ENCODE results near the gene SMG6. TPM values are rescaled to one million over a fixed set of nuclear protein-coding genes. Genes with fewer than 3 reads are reported as not detected.
A peak's percentile ranks its signal among the peaks of the same experiment; 100 is the strongest.

The SMG6 gene
- total and polyA plus RNA-seq, 7 experiments from 2014 or later = 8.6 to 65.3 (median 52.7) TPM

GRCh38 chr17:2253768-2254406, 49.7 kb downstream of the SMG6 start:
- Mint-ChIP-seq H3K36me3 (peaks cover 10 to 66% (median 38%) of the 10 kb centered on the region in 5 donors), H3K27me3 (no peaks in the 10 kb centered on the region), H3K4me1 (peaks cover 29 to 79% (median 73%) of the 10 kb centered on the region in 7 donors), H3K27ac (peak overlapping the region; percentile 81 to 97 (median 93)), H3K9me3 (peaks cover 0 to 6% (median 0%) of the 10 kb centered on the region in 11 donors), H3K4me3 (peak overlapping the region; percentile 27 to 76 (median 58))
- intact Hi-C loops (cut with micrococcal nuclease) = loop anchor here in 1 of 2 donors (1.0 to 5.0 kb wide), 2 partner anchors 12 to 37 kb away; no protein-coding TSS in a partner anchor
- Histone ChIP-seq H3K36me3 (ENCODE audit: control insufficient read depth in 2 of 3, insufficient read depth in 3 of 3, low read length in 3 of 3) (peaks cover 0 to 5% (median 0%) of the 10 kb centered on the region in 3 experiments), H3K9me3 (ENCODE audit: control insufficient read depth in 2 of 3, low read length in 3 of 3) (no peaks in the 10 kb centered on the region), H3K4me3 (ENCODE audit: low read length) (no peak overlapping the region), H3K27me3 (ENCODE audit: control insufficient read depth in 2 of 2, insufficient read depth in 2 of 2, low read length in 2 of 2) (no peaks in the 10 kb centered on the region), H3K27ac (ENCODE audit: low read depth, low read length) (no peak overlapping the region), H3K4me1 (ENCODE audit: control insufficient read depth in 2 of 2, insufficient read depth in 2 of 2, low read length in 2 of 2) (peaks cover 15 to 50% of the 10 kb centered on the region in 2 donors)
- ATAC-seq = peak; percentile 63
- CTCF ChIA-PET = interaction anchor here (1.0 to 2.2 kb wide), 4 partner anchors 9 to 28 kb away, joined by 5 to 21 read pairs (median 5); no protein-coding TSS in a partner anchor
- POLR2A ChIA-PET = interaction anchor here (0.5 to 10.6 kb wide), 8 partner anchors 8 to 205 kb away, joined by 3 to 148 read pairs (median 3); partner anchors contain the start of gene HIC1
- DNase-seq = peak in 6 of 9 donors; percentile 14 to 45 (median 30)

DNA sequence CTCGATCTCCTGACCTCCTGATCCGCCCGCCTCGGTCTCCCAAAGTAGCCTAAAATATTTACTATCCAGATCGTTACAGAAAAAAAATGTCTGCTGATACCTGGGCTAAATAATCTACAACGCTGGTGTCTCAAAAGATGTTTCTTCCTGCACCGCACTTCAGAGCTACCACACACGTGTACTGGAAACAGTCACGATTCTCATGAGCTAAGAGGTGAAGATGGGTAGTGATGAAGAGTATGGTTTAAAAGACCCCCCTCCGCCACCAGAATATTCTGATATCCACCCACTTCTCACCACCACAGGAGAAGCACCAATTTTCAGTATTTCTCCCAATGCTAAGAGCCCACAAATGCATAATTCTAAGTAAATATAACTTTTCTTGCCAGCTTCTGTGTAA, 50.2 kb downstream of the SMG6 start:
- peaks cover 29 to 82% (median 75%) of the 10 kb centered on the region in 7 donors for H3K4me1 Mint-ChIP-seq
- peak overlapping the region; percentile 81 to 97 (median 93) for H3K27ac Mint-ChIP-seq
- peaks cover 0 to 6% (median 0%) of the 10 kb centered on the region in 11 donors for H3K9me3 Mint-ChIP-seq
- ChIA-PET CTCF (interaction anchor here (0.6 to 2.2 kb wide), 5 partner anchors 9 to 175 kb away, joined by 3 to 21 read pairs (median 5); no protein-coding TSS in a partner anchor), POLR2A (interaction anchor here (0.8 to 10.6 kb wide), 5 partner anchors 9 to 199 kb away, joined by 3 to 148 read pairs (median 4); partner anchors contain the start of gene HIC1)
- H3K27me3 Mint-ChIP-seq = no peaks in the 10 kb centered on the region
- ATAC-seq (no peak), DNase-seq (no peak)
- peak overlapping the region; percentile 27 to 76 (median 58) for H3K4me3 Mint-ChIP-seq
- Histone ChIP-seq H3K4me1 (ENCODE audit: control insufficient read depth in 2 of 2, insufficient read depth in 2 of 2, low read length in 2 of 2) (peaks cover 10 to 44% of the 10 kb centered on the region in 2 donors), H3K36me3 (ENCODE audit: control insufficient read depth in 2 of 3, insufficient read depth in 3 of 3, low read length in 3 of 3) (peaks cover 0 to 5% (median 0%) of the 10 kb centered on the region in 3 experiments), H3K9me3 (ENCODE audit: control insufficient read depth in 2 of 3, low read length in 3 of 3) (no peaks in the 10 kb centered on the region), H3K4me3 (ENCODE audit: low read length) (no peak overlapping the region), H3K27me3 (ENCODE audit: control insufficient read depth in 2 of 2, insufficient read depth in 2 of 2, low read length in 2 of 2) (no peaks in the 10 kb centered on the region), H3K27ac (ENCODE audit: low read depth, low read length) (no peak overlapping the region)
- peaks cover 14 to 65% (median 42%) of the 10 kb centered on the region in 5 donors for H3K36me3 Mint-ChIP-seq
- intact Hi-C loops (cut with micrococcal nuclease) = loop anchor here in 1 of 2 donors (5.0 kb wide), 1 partner anchor 36 kb away; no protein-coding TSS in a partner anchor

DNA sequence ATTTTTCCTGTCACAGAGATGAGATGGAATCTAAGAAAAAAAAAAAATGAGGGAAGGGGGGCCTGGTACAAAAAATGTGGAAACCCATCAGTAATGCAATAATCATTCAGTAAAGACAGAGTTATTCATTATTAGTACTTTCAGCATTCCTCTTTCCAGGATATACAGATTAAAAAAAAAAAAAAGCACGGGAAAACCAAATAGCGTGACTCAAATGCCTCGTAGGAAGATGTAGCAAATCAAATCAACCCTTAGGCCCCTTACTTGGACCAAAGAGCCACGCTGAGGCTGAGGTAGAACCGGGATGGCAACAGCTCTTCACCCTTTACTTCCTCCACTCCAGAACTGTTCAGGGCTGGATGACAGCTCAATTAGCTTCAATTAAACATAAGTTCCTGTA, 52.5 kb downstream of the SMG6 start:
- H3K4me1 ChIP-seq (ENCODE audit: control insufficient read depth in 2 of 2, insufficient read depth in 2 of 2, low read length in 2 of 2) = peaks cover 4 to 35% of the 10 kb centered on the region in 2 donors
- DNase-seq (no peak), ATAC-seq (no peak)
- Mint-ChIP-seq H3K27me3 (no peaks in the 10 kb centered on the region), H3K9me3 (peaks cover 0 to 6% (median 0%) of the 10 kb centered on the region in 11 donors), H3K4me3 (peak overlapping the region in 7 of 10 donors; percentile 16 to 75 (median 50)), H3K4me1 (peaks cover 25 to 83% (median 68%) of the 10 kb centered on the region in 7 donors), H3K36me3 (peaks cover 14 to 64% (median 38%) of the 10 kb centered on the region in 5 donors), H3K27ac (peak overlapping the region; percentile 73 to 98 (median 90))
- intact Hi-C loops (cut with micrococcal nuclease) = loop anchor here (1.0 to 5.0 kb wide), 2 partner anchors 31 to 34 kb away; no protein-coding TSS in a partner anchor
- no peak overlapping the region for H3K4me3 ChIP-seq (ENCODE audit: low read length)
- H3K9me3 ChIP-seq (ENCODE audit: control insufficient read depth in 2 of 3, low read length in 3 of 3) = no peaks in the 10 kb centered on the region
- no peaks in the 10 kb centered on the region for H3K27me3 ChIP-seq (ENCODE audit: control insufficient read depth in 2 of 2, insufficient read depth in 2 of 2, low read length in 2 of 2)
- ChIA-PET POLR2A (interaction anchor here (1.0 to 10.6 kb wide), 5 partner anchors 8 to 52 kb away, joined by 3 to 148 read pairs (median 6); partner anchors contain the start of genes SMG6 and SRR), CTCF (interaction anchor here (0.6 to 2.7 kb wide), 5 partner anchors 22 to 196 kb away, joined by 3 to 8 read pairs (median 3); partner anchors contain the start of gene HIC1)
- peaks cover 0 to 9% (median 0%) of the 10 kb centered on the region in 3 experiments for H3K36me3 ChIP-seq (ENCODE audit: control insufficient read depth in 2 of 3, insufficient read depth in 3 of 3, low read length in 3 of 3)
- peak overlapping the region; percentile 46 for H3K27ac ChIP-seq (ENCODE audit: low read depth, low read length)

- no peaks in the 10 kb centered on the region for H3K27me3 ChIP-seq (ENCODE audit: control insufficient read depth in 2 of 2, insufficient read depth in 2 of 2, low read length in 2 of 2)
- H3K36me3 ChIP-seq (ENCODE audit: control insufficient read depth in 2 of 3, insufficient read depth in 3 of 3, low read length in 3 of 3) = peaks cover 0 to 12% (median 0%) of the 10 kb centered on the region in 3 experiments
- Mint-ChIP-seq H3K27ac (peak overlapping the region; percentile 73 to 98 (median 90)), H3K9me3 (peaks cover 0 to 6% (median 0%) of the 10 kb centered on the region in 11 donors), H3K27me3 (no peaks in the 10 kb centered on the region), H3K4me3 (peak overlapping the region; percentile 30 to 75 (median 50)), H3K36me3 (peaks cover 14 to 60% (median 37%) of the 10 kb centered on the region in 5 donors), H3K4me1 (peaks cover 25 to 82% (median 62%) of the 10 kb centered on the region in 7 donors)
- H3K4me3 ChIP-seq (ENCODE audit: low read length) = no peak overlapping the region
- H3K4me1 ChIP-seq (ENCODE audit: control insufficient read depth in 2 of 2, insufficient read depth in 2 of 2, low read length in 2 of 2) = peaks cover 4 to 35% of the 10 kb centered on the region in 2 donors
- ChIA-PET CTCF (interaction anchor here (0.6 to 2.7 kb wide), 6 partner anchors 8 to 196 kb away, joined by 3 to 8 read pairs (median 4); partner anchors contain the start of gene HIC1), POLR2A (interaction anchor here (1.2 to 10.6 kb wide), 6 partner anchors 9 to 195 kb away, joined by 3 to 148 read pairs (median 5); partner anchors contain the start of genes HIC1, SMG6 and SRR)
- peak in 8 of 9 donors; percentile 46 to 80 (median 73) for DNase-seq
- H3K27ac ChIP-seq (ENCODE audit: low read depth, low read length) = peak overlapping the region; percentile 46
- ATAC-seq = peak; percentile 89
- intact Hi-C loops (cut with micrococcal nuclease) = loop anchor here (1.0 to 5.0 kb wide), 3 partner anchors 16 to 33 kb away; no protein-coding TSS in a partner anchor
- no peaks in the 10 kb centered on the region for H3K9me3 ChIP-seq (ENCODE audit: control insufficient read depth in 2 of 3, low read length in 3 of 3)
These were observed 53.2 kb downstream of the SMG6 start for GRCh38 chr17:2250140-2251095.

DNA sequence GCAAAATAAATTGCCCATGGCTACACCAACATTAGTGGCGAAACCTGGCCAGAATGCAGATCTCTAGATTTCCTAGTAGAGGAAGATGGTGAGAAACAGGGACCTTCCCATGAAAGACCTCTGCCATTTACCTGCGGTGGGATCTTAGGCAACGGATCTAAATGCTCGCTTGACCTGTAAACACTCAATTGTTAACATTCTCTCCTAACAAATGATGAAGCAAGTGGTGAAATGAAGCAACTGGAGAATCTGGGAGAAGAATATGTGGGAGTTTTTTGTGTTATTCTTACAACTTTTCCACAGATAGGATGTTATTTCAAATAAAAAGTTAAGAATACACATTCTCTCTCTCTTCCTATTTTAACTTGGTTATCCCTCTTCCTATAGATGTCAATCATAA, 56.6 kb downstream of the SMG6 start:
- DNase-seq = no peak
- no peaks in the 10 kb centered on the region for H3K9me3 ChIP-seq (ENCODE audit: control insufficient read depth in 2 of 3, low read length in 3 of 3)
- ChIA-PET POLR2A (interaction anchor here (0.7 to 2.8 kb wide), 4 partner anchors 7 to 25 kb away, joined by 3 to 29 read pairs (median 3); no protein-coding TSS in a partner anchor), CTCF (interaction anchor here (0.7 to 4.4 kb wide), 5 partner anchors 17 to 490 kb away, joined by 3 to 90 read pairs (median 5); no protein-coding TSS in a partner anchor)
- ATAC-seq = no peak
- Mint-ChIP-seq H3K4me3 (no peak overlapping the region), H3K36me3 (peaks cover 9 to 49% (median 31%) of the 10 kb centered on the region in 5 donors), H3K4me1 (peaks cover 16 to 82% (median 48%) of the 10 kb centered on the region in 7 donors), H3K9me3 (peaks cover 0 to 2% (median 0%) of the 10 kb centered on the region in 11 donors), H3K27me3 (no peaks in the 10 kb centered on the region), H3K27ac (peak overlapping the region in 5 of 9 donors; percentile 28 to 78 (median 71))
- no peaks in the 10 kb centered on the region for H3K27me3 ChIP-seq (ENCODE audit: control insufficient read depth in 2 of 2, insufficient read depth in 2 of 2, low read length in 2 of 2)
- no peak overlapping the region for H3K27ac ChIP-seq (ENCODE audit: low read depth, low read length)
- intact Hi-C loops (cut with micrococcal nuclease) = loop anchor here in 1 of 2 donors (5.0 to 10.0 kb wide), 2 partner anchors 52 to 90 kb away; no protein-coding TSS in a partner anchor
- H3K36me3 ChIP-seq (ENCODE audit: control insufficient read depth in 2 of 3, insufficient read depth in 3 of 3, low read length in 3 of 3) = peaks cover 0 to 23% (median 0%) of the 10 kb centered on the region in 3 experiments
- peaks cover 4 to 23% of the 10 kb centered on the region in 2 donors for H3K4me1 ChIP-seq (ENCODE audit: control insufficient read depth in 2 of 2, insufficient read depth in 2 of 2, low read length in 2 of 2)
- H3K4me3 ChIP-seq (ENCODE audit: low read length) = no peak overlapping the region
